B cell (primary cell): ENCODE results near the gene MYMK. TPM values are rescaled to one million over a fixed set of nuclear protein-coding genes. Genes with fewer than 3 reads are reported as not detected.

ENCODE experiments used
- ATAC-seq: fragments of 200-7000 bp; cut with Tn5 transposase; one replicate; pipeline ENCODE4 v1.10.0; 2021; ENCODE audit warnings: low read depth, mild to moderate bottlenecking, moderate number of reproducible peaks, moderate library complexity
- CTCF ChIA-PET: fragments of 350-600 bp; sonication (Branson Sonifier 250); formaldehyde crosslinking; loops from one replicate; lab custom pipeline; 2021; ENCODE audit warnings: antibody characterized with exemption, inconsistent platforms; lab: Charles Lee
- POLR2A ChIA-PET: fragments of 350-600 bp; sonication (Branson Sonifier 250); formaldehyde crosslinking; loops from one replicate; lab custom pipeline; 2021; ENCODE audit warnings: antibody characterized with exemption; lab: Charles Lee
- DNase-seq: peaks from one replicate; pipeline ENCODE4 v3.0.0; 2013
- H2AFZ ChIP-seq: 2 replicates; pipeline ENCODE4 v1.6.1; 2012; ENCODE audit warnings: mild to moderate bottlenecking, low read depth, low read length; ENCODE audit not compliant: insufficient read depth, poor library complexity, severe bottlenecking
- H3K27ac ChIP-seq, 2 donors: 1 replicate in 1 of 2; 2 replicates in 1 of 2; pipeline ENCODE4 v1.5.1; 2012 to 2013; ENCODE audit warnings: low read length in 2 of 2, mild to moderate bottlenecking in 2 of 2, moderate library complexity in 1 of 2
- H3K27me3 ChIP-seq, 4 experiments: fragments of 200-600 bp in 1 of 4; sonication (generic) in 1 of 4; replicated peaks in 1 of 4; 1 replicate in 2 of 4; 2 replicates in 2 of 4; pipeline versions ENCODE4 v1.6.1 to v1.7.0; 2013 to 2016; ENCODE audit warnings: low read length in 3 of 4, mild to moderate bottlenecking in 2 of 4, mixed read lengths in 1 of 4, moderate library complexity in 1 of 4; ENCODE audit not compliant: insufficient read depth in 4 of 4, control insufficient read depth in 3 of 4; ENCODE audit errors: control extremely low read depth in 1 of 4
- H3K36me3 ChIP-seq, 2 experiments: replicated peaks in 1 of 2; 1 replicate in 1 of 2; 2 replicates in 1 of 2; pipeline versions ENCODE4 v1.6.1 to v1.7.1; 2013; ENCODE audit warnings: low read length in 1 of 2; ENCODE audit not compliant: insufficient read depth in 2 of 2, control insufficient read depth in 1 of 2; ENCODE audit errors: control extremely low read depth in 1 of 2, extremely low read depth in 1 of 2
- H3K4me1 ChIP-seq, 2 donors: fragments of 200-600 bp in 1 of 2; sonication (generic) in 1 of 2; 1 replicate in 1 of 2; 2 replicates in 1 of 2; pipeline versions ENCODE4 v1.5.1 to v1.6.1; 2013 to 2017; ENCODE audit warnings: low read length in 2 of 2; ENCODE audit not compliant: control insufficient read depth in 2 of 2, insufficient read depth in 2 of 2
- H3K4me2 ChIP-seq: replicated peaks from 2 replicates; pipeline ENCODE3; 2012; ENCODE audit warnings: mild to moderate bottlenecking, low read depth, low read length; ENCODE audit not compliant: poor library complexity, severe bottlenecking
- H3K4me3 ChIP-seq, 5 experiments: fragments of 200-600 bp in 1 of 5; sonication (generic) in 1 of 5; 1 replicate in 3 of 5; 2 replicates in 2 of 5; pipeline versions ENCODE4 v1.5.1 to v1.7.0; 2011 to 2016; ENCODE audit warnings: low read length in 4 of 5, mild to moderate bottlenecking in 4 of 5, low read depth in 2 of 5, control low read depth in 1 of 5, moderate library complexity in 1 of 5; ENCODE audit not compliant: insufficient read depth in 1 of 5; ENCODE audit errors: control extremely low read depth in 1 of 5, extremely low read depth in 1 of 5
- H3K79me2 ChIP-seq: fragments of 200-600 bp; sonication (generic); one replicate; pipeline ENCODE4 v1.6.0; 2016; ENCODE audit warnings: low read length; ENCODE audit not compliant: control insufficient read depth, insufficient read depth
- H3K9ac ChIP-seq: fragments of 200-600 bp; sonication (generic); 2 replicates; pipeline ENCODE4 v1.6.1; 2017; ENCODE audit warnings: mild to moderate bottlenecking, low read length, moderate library complexity
- H3K9me3 ChIP-seq, 3 donors: one replicate each; pipeline versions ENCODE4 v1.6.1 to v1.7.1; 2013; ENCODE audit warnings: low read length in 2 of 3; ENCODE audit not compliant: control insufficient read depth in 2 of 3, insufficient read depth in 1 of 3; ENCODE audit errors: control extremely low read depth in 1 of 3
- H4K20me1 ChIP-seq: 2 replicates; pipeline ENCODE4 v1.6.0; 2012; ENCODE audit warnings: mild to moderate bottlenecking, low read length; ENCODE audit not compliant: insufficient read depth, control insufficient read depth, poor library complexity, severe bottlenecking
- H3K27ac Mint-ChIP-seq: one replicate; pipeline ENCODE4 v1.8.0; 2021; ENCODE audit warnings: mixed read lengths
- H3K27me3 Mint-ChIP-seq: one replicate; pipeline ENCODE4 v1.8.0; 2021; ENCODE audit warnings: mixed read lengths
- H3K4me1 Mint-ChIP-seq: one replicate; pipeline ENCODE4 v1.8.0; 2021; ENCODE audit warnings: mixed read lengths
- H3K4me3 Mint-ChIP-seq: one replicate; pipeline ENCODE4 v1.8.0; 2021; ENCODE audit warnings: mixed read lengths
- H3K9me3 Mint-ChIP-seq: one replicate; pipeline ENCODE4 v1.8.0; 2022; ENCODE audit warnings: mixed read lengths; ENCODE audit not compliant: insufficient read depth
- EZH2 ChIP-seq: IDR thresholded peaks from 2 replicates; pipeline ENCODE4 v1.6.1; 2012; ENCODE audit warnings: borderline replicate concordance, low read depth, mild to moderate bottlenecking, moderate library complexity, low read length; ENCODE audit not compliant: insufficient read depth, poor library complexity, severe bottlenecking
- WGBS: methylation state at CpG from one replicate; pipeline ENCODE4 v1.1.5; 2013; ENCODE audit warnings: missing lambda C conversion rate; ENCODE audit not compliant: insufficient coverage; 5-methylcytosine and 5-hydroxymethylcytosine counted together
- intact Hi-C: fragments of 100-400 bp; cut with micrococcal nuclease; formaldehyde crosslinking; loops from one replicate; pipeline ENCODE4 v1.10.0; 2022
- polyA plus RNA-seq: library from polyadenylated mRNA; depleted of rRNA; stranded (reverse); fragments of >200 nt; gene quantifications from 2 replicates; pipeline ENCODE4 v1.2.3, GENCODE V29; 2012
- total RNA-seq, 2 donors: library from RNA; stranded (reverse); fragments of 120-200 nt in 1 of 2; gene quantifications; 1 replicate in 1 of 2; 2 replicates in 1 of 2; pipeline versions ENCODE4 v1.2.3 to v1.2.4, GENCODE V29; 2013 to 2022
- TF ChIP-seq, protein P1 (sequence below): fragments of 200-600 bp; IDR thresholded peaks from one replicate; pipeline ENCODE4 v1.8.0; 2022; ENCODE audit warnings: antibody characterized with exemption, mild to moderate bottlenecking

Gene MYMK
- total and polyA plus RNA-seq, 2 donors (not counting 1 experiment from before 2014, with no cell fraction given), result not detected

- POLR2A ChIA-PET, result no interaction called here
These were observed 34.5 kb downstream of the MYMK start for GRCh38 chr9:133490201-133490681.

More at GRCh38 chr9:133490201-133490681, 34.5 kb downstream of the MYMK start:
- peaks cover 15% of the 10 kb centered on the region for H3K27me3 Mint-ChIP-seq
- DNase-seq, result no peak
- Histone ChIP-seq H3K4me3 (no peak overlapping the region), H2AFZ (no peak overlapping the region), H3K27ac (no peak overlapping the region), H3K9me3 (no peaks in the 10 kb centered on the region), H3K4me1 (peaks cover 5 to 10% of the 10 kb centered on the region in 2 donors), H3K36me3 (no peaks in the 10 kb centered on the region), H3K79me2 (no peaks in the 10 kb centered on the region), H3K27me3 (peaks cover 0 to 10% (median 0%) of the 10 kb centered on the region in 4 experiments), H3K9ac (no peak overlapping the region), H3K4me2 (no peak overlapping the region), H4K20me1 (no peaks in the 10 kb centered on the region)
- CTCF ChIA-PET, result interaction anchor here (1.0 to 11.0 kb wide), 2 partner anchors 86 to 306 kb away, joined by 4 to 144 read pairs; no protein-coding TSS in a partner anchor
- H3K4me3 Mint-ChIP-seq, result no peak overlapping the region
- intact Hi-C loops, result no loop called here
- TF ChIP-seq EZH2, result no peak
- TF ChIP-seq, protein P1, sequence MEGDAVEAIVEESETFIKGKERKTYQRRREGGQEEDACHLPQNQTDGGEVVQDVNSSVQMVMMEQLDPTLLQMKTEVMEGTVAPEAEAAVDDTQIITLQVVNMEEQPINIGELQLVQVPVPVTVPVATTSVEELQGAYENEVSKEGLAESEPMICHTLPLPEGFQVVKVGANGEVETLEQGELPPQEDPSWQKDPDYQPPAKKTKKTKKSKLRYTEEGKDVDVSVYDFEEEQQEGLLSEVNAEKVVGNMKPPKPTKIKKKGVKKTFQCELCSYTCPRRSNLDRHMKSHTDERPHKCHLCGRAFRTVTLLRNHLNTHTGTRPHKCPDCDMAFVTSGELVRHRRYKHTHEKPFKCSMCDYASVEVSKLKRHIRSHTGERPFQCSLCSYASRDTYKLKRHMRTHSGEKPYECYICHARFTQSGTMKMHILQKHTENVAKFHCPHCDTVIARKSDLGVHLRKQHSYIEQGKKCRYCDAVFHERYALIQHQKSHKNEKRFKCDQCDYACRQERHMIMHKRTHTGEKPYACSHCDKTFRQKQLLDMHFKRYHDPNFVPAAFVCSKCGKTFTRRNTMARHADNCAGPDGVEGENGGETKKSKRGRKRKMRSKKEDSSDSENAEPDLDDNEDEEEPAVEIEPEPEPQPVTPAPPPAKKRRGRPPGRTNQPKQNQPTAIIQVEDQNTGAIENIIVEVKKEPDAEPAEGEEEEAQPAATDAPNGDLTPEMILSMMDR, result no peak
- no peak for ATAC-seq
- peaks cover 4% of the 10 kb centered on the region for H3K4me1 Mint-ChIP-seq
- 68% methylated on average over 9 of the region's 13 CpGs for WGBS
- no peaks in the 10 kb centered on the region for H3K9me3 Mint-ChIP-seq
- no peak overlapping the region for H3K27ac Mint-ChIP-seq
